Lower leg skin (tissue), 3 donors: ENCODE measurements around the gene CD300LG.
"Not testable (repeated sequence)": the region's sequence is repeated elsewhere in the genome, so short reads cannot be mapped to it uniquely, and the experiment has no call there.

ENCODE experiments used
- CTCF ChIP-seq, 3 donors: fragments of 450-650 bp; IDR thresholded peaks; one replicate each; pipeline ENCODE4 v1.5.1; 2016; ENCODE audit warnings: antibody characterized with exemption in 3 of 3, mild to moderate bottlenecking in 3 of 3, moderate library complexity in 2 of 3
- POLR2A ChIP-seq, 2 donors: fragments of 450-650 bp; IDR thresholded peaks; one replicate each; pipeline ENCODE4 v1.6.1; 2016 to 2017; ENCODE audit warnings: antibody characterized with exemption in 2 of 2, mild to moderate bottlenecking in 1 of 2, moderate library complexity in 1 of 2

GRCh38 chr17:43894494-43894893 is 47.5 kb downstream of the CD300LG start:
- TF ChIP-seq POLR2A, CTCF (IDR thresholded peaks at IDR 0.05): not testable (repeated sequence)
